Endothelial cell of umbilical vein (primary cell): ENCODE results near the gene ATP13A2. TPM values are rescaled to one million over a fixed set of nuclear protein-coding genes. Genes with fewer than 3 reads are reported as not detected.

ENCODE experiments used
- BruUV-seq: library from RNA; stranded (reverse); fragments of 400-500 nt; replicated peaks from 2 replicates; lab custom pipeline; 2021; lab: Mats Ljungman, UMichigan
- CTCF ChIA-PET: fragments of 300-600, 350-600 bp; sonication (Branson Sonifier 250); formaldehyde crosslinking; loops from one replicate; lab custom pipeline; 2021; ENCODE audit warnings: antibody characterized with exemption, inconsistent platforms; lab: Charles Lee
- POLR2A ChIA-PET: fragments of 300-600, 350-600 bp; sonication (Branson Sonifier 250); formaldehyde crosslinking; loops from one replicate; lab custom pipeline; 2021; ENCODE audit warnings: antibody characterized with exemption, inconsistent platforms; lab: Charles Lee
- DNase-seq: peaks from one replicate; pipeline ENCODE4 v3.0.0-alpha.2; 2011; ENCODE audit warnings: low read depth, low spot score
- FAIRE-seq: peaks from 2 replicates; lab custom pipeline; 2011; peaks lifted over from hg19 to GRCh38; lab: Jason Lieb, UNC
- H2AFZ ChIP-seq: 2 replicates; pipeline ENCODE4 v1.6.0; 2012; ENCODE audit warnings: low read depth, low read length, control low read depth, inconsistent platforms
- H3K27ac ChIP-seq: 2 replicates; pipeline ENCODE4 v1.5.1; 2011; ENCODE audit warnings: low read depth, mild to moderate bottlenecking, control low read depth, low read length, moderate library complexity; ENCODE audit not compliant: insufficient read depth
- H3K27me3 ChIP-seq, 2 experiments: 2 replicates each; pipeline versions ENCODE4 v1.6.0 to v1.6.1; 2011; ENCODE audit warnings: low read length in 2 of 2, mixed read lengths in 1 of 2; ENCODE audit not compliant: control insufficient read depth in 2 of 2, insufficient read depth in 2 of 2
- H3K36me3 ChIP-seq, 2 experiments: 2 replicates in 1 of 2; 3 replicates in 1 of 2; pipeline ENCODE4 v1.5.1; 2011; ENCODE audit warnings: low read length in 2 of 2, mild to moderate bottlenecking in 1 of 2, moderate library complexity in 1 of 2; ENCODE audit not compliant: control insufficient read depth in 2 of 2, insufficient read depth in 2 of 2; ENCODE audit errors: extremely low read depth in 1 of 2
- H3K4me1 ChIP-seq: 3 replicates; pipeline ENCODE4 v1.5.1; 2011; ENCODE audit warnings: mild to moderate bottlenecking, low read length; ENCODE audit not compliant: control insufficient read depth, insufficient read depth; ENCODE audit errors: extremely low read depth
- H3K4me2 ChIP-seq: 2 replicates; pipeline ENCODE4 v1.6.1; 2011; ENCODE audit warnings: low read length, control low read depth, mixed read lengths; ENCODE audit not compliant: insufficient read depth
- H3K4me3 ChIP-seq, 3 experiments: fragments of 200-600 bp in 1 of 3; sonication (generic), shearing (Covaris generic) in 1 of 3; replicated peaks in 1 of 3; 2 replicates each; pipeline ENCODE4 v1.5.1; 2011 to 2016; ENCODE audit warnings: control low read depth in 3 of 3, low read length in 3 of 3, mild to moderate bottlenecking in 2 of 3, inconsistent platforms in 1 of 3, low read depth in 1 of 3, moderate library complexity in 1 of 3; ENCODE audit not compliant: insufficient read depth in 1 of 3
- H3K79me2 ChIP-seq: 2 replicates; pipeline ENCODE4 v1.6.0; 2012; ENCODE audit warnings: low read length, inconsistent platforms; ENCODE audit not compliant: control insufficient read depth, insufficient read depth
- H3K9ac ChIP-seq: replicated peaks from 2 replicates; pipeline ENCODE3; 2011; ENCODE audit warnings: low read length, control low read depth; ENCODE audit not compliant: insufficient read depth; ENCODE audit errors: extremely low read depth
- H3K9me1 ChIP-seq: replicated peaks from 3 replicates; pipeline ENCODE4 v1.6.0; 2011; ENCODE audit warnings: mild to moderate bottlenecking, low read length; ENCODE audit not compliant: control insufficient read depth, insufficient read depth; ENCODE audit errors: extremely low read depth
- H3K9me3 ChIP-seq: replicated peaks from 2 replicates; pipeline ENCODE4 v1.5.1; 2012; ENCODE audit warnings: low read length, inconsistent platforms; ENCODE audit not compliant: control insufficient read depth, insufficient read depth
- H4K20me1 ChIP-seq: replicated peaks from 2 replicates; pipeline ENCODE3; 2011; ENCODE audit warnings: mild to moderate bottlenecking, low read length; ENCODE audit not compliant: control insufficient read depth, insufficient read depth; ENCODE audit errors: extremely low read depth
- CTCF ChIP-seq, 2 donors: IDR thresholded peaks; 1 replicate in 1 of 2; 2 replicates in 1 of 2; pipeline ENCODE4 v1.5.1; 2011; ENCODE audit warnings: low read length in 2 of 2, mild to moderate bottlenecking in 2 of 2, moderate library complexity in 2 of 2, control low read depth in 1 of 2, inconsistent platforms in 1 of 2, low read depth in 1 of 2; ENCODE audit not compliant: insufficient read depth in 1 of 2; ENCODE audit errors: extremely low read depth in 1 of 2
- EZH2 ChIP-seq: IDR thresholded peaks from 2 replicates; pipeline ENCODE4 v1.6.1; 2012; ENCODE audit warnings: borderline replicate concordance, low read depth, mild to moderate bottlenecking, moderate library complexity, low read length, inconsistent platforms; ENCODE audit not compliant: severe bottlenecking
- FOS ChIP-seq: IDR thresholded peaks from 2 replicates; pipeline ENCODE4 v1.6.1; 2011; ENCODE audit warnings: mild to moderate bottlenecking, low read length, moderate library complexity, borderline replicate concordance; ENCODE audit not compliant: insufficient read depth
- GATA2 ChIP-seq: IDR thresholded peaks from 2 replicates; pipeline ENCODE4 v1.7.0; 2011; ENCODE audit warnings: low read depth, mild to moderate bottlenecking, moderate library complexity, mixed read lengths, low read length; ENCODE audit not compliant: insufficient read length, insufficient read depth
- JUN ChIP-seq: IDR thresholded peaks from 2 replicates; pipeline ENCODE4 v1.6.1; 2011; ENCODE audit warnings: borderline replicate concordance, low read depth; ENCODE audit not compliant: insufficient read length, insufficient read depth
- MAX ChIP-seq: IDR thresholded peaks from 2 replicates; pipeline ENCODE4 v1.6.1; 2011; ENCODE audit not compliant: insufficient read depth, insufficient read length
- MYC ChIP-seq: IDR thresholded peaks from one replicate; pipeline ENCODE4 v1.6.1; 2011; ENCODE audit warnings: mild to moderate bottlenecking, low read depth, low read length
- POLR2A ChIP-seq: IDR thresholded peaks from 2 replicates; pipeline ENCODE4 v1.6.1; 2012; ENCODE audit warnings: low read depth, mild to moderate bottlenecking, control low read depth, low read length
- dilution Hi-C: fragments of 300-500 bp; cut with MboI; formaldehyde crosslinking; loops from one replicate; pipeline ENCODE4 v1.15.0; 2019; ENCODE audit warnings: low sequenced_read_pairs; ENCODE audit not compliant: extremely low pct_ligation_motif_present
- intact Hi-C: fragments of 100-400 bp; cut with micrococcal nuclease; formaldehyde crosslinking; loops from one replicate; pipeline ENCODE4 v1.10.0; 2022
- polyA plus RNA-seq, 4 experiments: library from polyadenylated mRNA; depleted of rRNA in 3 of 4; stranded (reverse) in 3 of 4; unstranded in 1 of 4; fragments of >200 nt; gene quantifications; 2 replicates each; pipeline versions ENCODE4 v1.2.1 to v1.2.3, GENCODE V29; 2011 to 2012; ENCODE audit warnings: missing spikeins in 1 of 4
- total RNA-seq: library from RNA; stranded (reverse); gene quantifications from 2 replicates; pipeline ENCODE4 v1.2.3, GENCODE V29; 2021

Gene ATP13A2
- total and polyA plus RNA-seq, 2 donors (not counting 3 experiments of a cell fraction or from before 2014, with no cell fraction given): 44.9 to 60.6 TPM

- no peaks in the 10 kb centered on the region for H3K9me3 ChIP-seq
- H3K9ac ChIP-seq: no peak overlapping the region
- no peaks in the 10 kb centered on the region for H3K9me1 ChIP-seq
- POLR2A ChIA-PET: no interaction called here
- DNase-seq: no peak
- no peak overlapping the region for H2AFZ ChIP-seq
- no peak for FAIRE-seq
- no peaks in the 10 kb centered on the region for H4K20me1 ChIP-seq
- dilution Hi-C loops (no loop called here), intact Hi-C loops (no loop called here)
- H3K27ac ChIP-seq: no peak overlapping the region
- H3K79me2 ChIP-seq: no peaks in the 10 kb centered on the region
- H3K36me3 ChIP-seq: peaks cover 24 to 45% of the 10 kb centered on the region in 2 experiments
- H3K4me3 ChIP-seq: no peak overlapping the region
- no peak overlapping the region for H3K4me2 ChIP-seq
- BruUV-seq: no TSS peak
- no peaks in the 10 kb centered on the region for H3K4me1 ChIP-seq
- H3K27me3 ChIP-seq: no peaks in the 10 kb centered on the region
- CTCF ChIA-PET: no interaction called here
- no peak for TF ChIP-seq EZH2
- no peak for TF ChIP-seq MAX
- no peak for TF ChIP-seq MYC
- TF ChIP-seq CTCF (IDR thresholded peaks at IDR 0.05; ENCODE audit: extremely low read depth in 1 of 2, insufficient read depth in 1 of 2, low read depth in 1 of 2, low read length in 2 of 2): no peak
- TF ChIP-seq JUN: no peak
- TF ChIP-seq FOS: no peak
- no peak for TF ChIP-seq POLR2A
- TF ChIP-seq GATA2: no peak
Measured at GRCh38 chr1:17024721-17025120, 13.0 kb upstream of the ATP13A2 start.
